Nephron progenitor cell (in vitro differentiated cells): ENCODE measurements around the gene POLR1F.

ENCODE experiments used
- DNase-seq: peaks from one replicate; pipeline ENCODE4 v3.0.0; 2021
- H3K27ac Mint-ChIP-seq: 2 replicates; pipeline ENCODE4 v1.8.0; 2021; ENCODE audit warnings: mild to moderate bottlenecking, moderate library complexity, mixed read lengths
- H3K27me3 Mint-ChIP-seq: 2 replicates; pipeline ENCODE4 v1.8.0; 2021; ENCODE audit warnings: mild to moderate bottlenecking, low read depth, mixed read lengths; ENCODE audit not compliant: poor library complexity
- H3K36me3 Mint-ChIP-seq: 2 replicates; pipeline ENCODE4 v1.8.0; 2021; ENCODE audit warnings: low read depth, mixed read lengths
- H3K4me1 Mint-ChIP-seq: 2 replicates; pipeline ENCODE4 v1.8.0; 2021; ENCODE audit warnings: mixed read lengths
- H3K4me3 Mint-ChIP-seq: 2 replicates; pipeline ENCODE4 v1.8.0; 2021; ENCODE audit warnings: mild to moderate bottlenecking, moderate library complexity, mixed read lengths
- H3K9me3 Mint-ChIP-seq: 2 replicates; pipeline ENCODE4 v1.8.0; 2021; ENCODE audit warnings: mild to moderate bottlenecking, moderate library complexity, mixed read lengths
- TF ChIP-seq, protein P1 (sequence below): fragments of 200-600 bp; sonication (generic); IDR thresholded peaks from 2 replicates; pipeline ENCODE4 v1.5.0; 2021; ENCODE audit warnings: antibody characterized with exemption

Gene POLR1F

DNA sequence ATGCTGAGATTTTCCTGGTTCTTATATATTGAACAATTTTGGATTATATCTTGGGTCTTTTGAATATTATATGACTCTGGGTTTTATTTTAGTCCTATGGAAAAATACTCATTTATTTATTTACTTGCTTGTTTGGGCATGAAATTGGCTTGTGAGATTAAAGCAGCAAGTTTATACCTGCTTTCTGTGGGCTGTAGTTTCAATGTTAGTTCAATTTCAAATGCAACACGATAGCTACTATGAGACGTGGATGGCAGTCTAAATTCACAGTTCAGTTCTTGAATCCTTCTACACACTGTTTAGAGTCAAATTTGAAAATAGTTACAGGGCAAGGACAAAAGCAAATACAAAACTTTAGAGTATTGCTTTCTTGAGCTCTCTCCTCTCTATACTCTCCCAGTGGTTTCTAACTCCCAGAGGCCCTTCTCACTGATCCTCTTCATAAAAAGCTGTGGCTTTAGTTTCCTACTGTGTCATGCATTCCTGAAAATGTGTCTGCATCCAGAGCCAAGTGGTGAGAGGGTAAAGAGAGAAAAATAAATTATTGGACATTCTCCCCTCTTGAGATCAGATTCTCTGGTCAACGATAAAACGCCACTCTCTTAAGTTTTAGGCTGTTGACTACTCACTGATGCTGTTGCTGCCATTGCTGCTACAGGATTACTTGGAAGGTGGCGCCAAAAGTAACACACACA is 34.4 kb downstream of the POLR1F start:
- H3K36me3 Mint-ChIP-seq, result no peaks in the 10 kb centered on the region
- peaks cover 6% of the 10 kb centered on the region for H3K27me3 Mint-ChIP-seq
- DNase-seq, result no peak
- TF ChIP-seq, protein P1, sequence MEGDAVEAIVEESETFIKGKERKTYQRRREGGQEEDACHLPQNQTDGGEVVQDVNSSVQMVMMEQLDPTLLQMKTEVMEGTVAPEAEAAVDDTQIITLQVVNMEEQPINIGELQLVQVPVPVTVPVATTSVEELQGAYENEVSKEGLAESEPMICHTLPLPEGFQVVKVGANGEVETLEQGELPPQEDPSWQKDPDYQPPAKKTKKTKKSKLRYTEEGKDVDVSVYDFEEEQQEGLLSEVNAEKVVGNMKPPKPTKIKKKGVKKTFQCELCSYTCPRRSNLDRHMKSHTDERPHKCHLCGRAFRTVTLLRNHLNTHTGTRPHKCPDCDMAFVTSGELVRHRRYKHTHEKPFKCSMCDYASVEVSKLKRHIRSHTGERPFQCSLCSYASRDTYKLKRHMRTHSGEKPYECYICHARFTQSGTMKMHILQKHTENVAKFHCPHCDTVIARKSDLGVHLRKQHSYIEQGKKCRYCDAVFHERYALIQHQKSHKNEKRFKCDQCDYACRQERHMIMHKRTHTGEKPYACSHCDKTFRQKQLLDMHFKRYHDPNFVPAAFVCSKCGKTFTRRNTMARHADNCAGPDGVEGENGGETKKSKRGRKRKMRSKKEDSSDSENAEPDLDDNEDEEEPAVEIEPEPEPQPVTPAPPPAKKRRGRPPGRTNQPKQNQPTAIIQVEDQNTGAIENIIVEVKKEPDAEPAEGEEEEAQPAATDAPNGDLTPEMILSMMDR, result no peak
- no peaks in the 10 kb centered on the region for H3K9me3 Mint-ChIP-seq
- no peak overlapping the region for H3K4me3 Mint-ChIP-seq
- no peak overlapping the region for H3K27ac Mint-ChIP-seq
- no peaks in the 10 kb centered on the region for H3K4me1 Mint-ChIP-seq

DNA sequence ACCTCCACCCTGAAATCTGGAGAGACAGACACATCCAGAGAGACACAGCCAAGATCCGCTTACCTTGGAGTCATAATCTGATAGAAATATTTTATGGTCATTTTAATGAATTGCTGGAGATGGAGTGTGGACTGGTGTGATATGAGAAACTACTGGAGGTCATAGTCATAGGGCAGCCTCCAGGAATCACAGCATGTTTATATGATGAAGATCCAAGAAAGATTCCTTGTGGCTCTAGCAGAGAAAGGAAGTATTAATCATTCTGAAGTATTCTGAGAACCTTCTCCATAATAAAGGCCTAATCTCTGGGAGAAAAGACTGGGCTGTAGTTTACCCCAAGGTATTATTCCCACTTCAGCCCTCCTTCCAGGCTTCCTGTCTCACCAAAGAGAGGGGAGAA is 38.0 kb downstream of the POLR1F start:
- Mint-ChIP-seq H3K27me3 (peaks cover 6% of the 10 kb centered on the region), H3K4me1 (no peaks in the 10 kb centered on the region), H3K4me3 (no peak overlapping the region), H3K27ac (no peak overlapping the region), H3K36me3 (no peaks in the 10 kb centered on the region), H3K9me3 (no peaks in the 10 kb centered on the region)
- TF ChIP-seq, protein P1, result no peak
- DNase-seq, result no peak

DNA sequence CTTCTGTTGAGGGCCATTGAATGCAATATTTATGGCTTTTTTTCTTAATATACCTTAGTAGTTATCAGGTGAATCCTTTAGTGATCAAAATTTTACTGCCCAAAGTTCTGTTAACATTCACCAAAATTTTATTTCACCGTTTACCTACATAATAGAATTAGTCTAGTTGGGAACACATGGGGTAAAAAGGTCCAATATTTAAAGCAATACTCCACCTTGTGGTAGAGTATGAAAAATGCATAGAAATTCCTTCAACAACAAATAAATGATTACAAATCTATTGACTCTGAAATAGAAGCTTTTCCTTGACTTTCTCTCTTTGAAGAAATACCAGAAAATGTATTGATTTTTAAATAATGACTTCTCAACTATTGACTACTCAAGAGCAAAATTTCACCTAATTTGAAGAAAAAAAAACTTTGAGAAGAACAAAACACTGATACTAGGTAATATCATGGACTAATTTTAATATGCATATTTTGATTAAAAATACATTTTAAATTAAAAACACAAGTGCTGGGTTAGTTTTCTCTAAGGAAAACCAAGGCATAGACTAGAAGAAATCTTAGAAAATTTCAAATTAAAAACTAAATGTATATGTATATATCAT is 43.3 kb downstream of the POLR1F start:
- Mint-ChIP-seq H3K36me3 (no peaks in the 10 kb centered on the region), H3K27ac (no peak overlapping the region), H3K9me3 (no peaks in the 10 kb centered on the region), H3K4me1 (peaks cover 4% of the 10 kb centered on the region), H3K4me3 (no peak overlapping the region), H3K27me3 (peaks cover 10% of the 10 kb centered on the region)
- TF ChIP-seq, protein P1, result peak; percentile 69
- DNase-seq, result no peak

DNA sequence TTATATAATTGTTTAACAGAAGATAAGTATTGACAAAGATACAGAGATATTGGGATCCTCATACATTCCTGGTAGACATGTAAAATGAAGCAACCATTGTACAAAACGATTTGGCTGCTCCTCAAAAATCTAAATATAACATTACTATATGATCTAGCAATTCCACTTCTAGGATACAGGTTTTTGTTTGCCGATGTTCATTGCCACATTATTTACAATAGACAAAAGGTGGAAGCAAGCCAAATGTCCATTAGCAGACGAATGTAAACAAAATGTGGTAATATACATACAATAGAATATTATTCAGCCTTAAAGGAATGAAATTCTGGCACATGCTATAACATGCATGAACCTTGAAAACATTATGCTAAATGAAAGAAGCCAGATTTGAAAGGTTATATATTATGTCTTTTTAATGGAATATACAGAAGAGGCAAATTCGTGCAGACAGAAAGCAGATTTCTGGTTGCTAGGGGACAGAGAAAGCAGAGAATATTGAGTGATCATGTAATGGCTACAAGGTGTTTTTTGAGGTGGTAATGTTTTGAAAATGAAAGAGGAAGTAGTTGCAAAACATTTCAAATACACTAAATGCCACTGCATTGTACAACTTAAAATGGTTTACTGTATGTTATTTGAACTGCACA is 44.9 kb downstream of the POLR1F start:
- peaks cover 7% of the 10 kb centered on the region for H3K27me3 Mint-ChIP-seq
- TF ChIP-seq, protein P1, result no peak
- no peak overlapping the region for H3K27ac Mint-ChIP-seq
- no peaks in the 10 kb centered on the region for H3K36me3 Mint-ChIP-seq
- H3K4me3 Mint-ChIP-seq, result no peak overlapping the region
- DNase-seq, result no peak
- H3K4me1 Mint-ChIP-seq, result peaks cover 4% of the 10 kb centered on the region
- no peaks in the 10 kb centered on the region for H3K9me3 Mint-ChIP-seq

DNA sequence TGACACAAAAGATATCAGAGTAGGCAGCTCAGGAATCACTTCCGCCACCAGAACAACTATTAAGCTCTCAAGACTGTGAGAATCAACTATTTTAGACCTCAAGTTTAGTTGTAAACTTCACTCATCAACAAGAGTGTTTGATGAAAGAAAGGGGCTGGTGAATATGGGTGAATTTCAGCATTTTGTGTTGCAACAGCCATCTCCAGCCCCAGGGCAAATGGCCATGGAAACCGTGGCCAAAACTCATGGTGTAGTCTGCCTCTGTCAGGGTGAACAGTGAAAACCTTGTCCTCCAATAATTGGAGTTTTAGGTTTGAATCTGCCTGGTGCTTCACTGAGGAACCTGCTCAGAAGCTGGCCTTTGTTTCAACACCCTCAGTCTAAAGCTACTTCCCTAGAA is 60.0 kb downstream of the POLR1F start:
- DNase-seq, result no peak
- Mint-ChIP-seq H3K27ac (no peak overlapping the region), H3K9me3 (peaks cover 34% of the 10 kb centered on the region), H3K4me1 (no peaks in the 10 kb centered on the region), H3K27me3 (no peaks in the 10 kb centered on the region), H3K36me3 (no peaks in the 10 kb centered on the region), H3K4me3 (no peak overlapping the region)
- TF ChIP-seq, protein P1, result no peak
